Ishikawa (cell line): ENCODE measurements around the gene HDAC5.

Source experiments
- CEBPB ChIP-seq: IDR thresholded peaks from 2 replicates; pipeline ENCODE4 v1.6.1; 2012
- CREB1 ChIP-seq: IDR thresholded peaks from 2 replicates; pipeline ENCODE4 v1.6.1; 2012; ENCODE audit warnings: low read depth
- EGR1 ChIP-seq: IDR thresholded peaks from 2 replicates; pipeline ENCODE4 v1.6.1; 2012
- EP300 ChIP-seq: IDR thresholded peaks from 2 replicates; pipeline ENCODE4 v1.6.1; 2012; ENCODE audit warnings: borderline replicate concordance
- FOXM1 ChIP-seq: IDR thresholded peaks from 2 replicates; pipeline ENCODE4 v1.6.1; 2012; ENCODE audit warnings: low read depth, borderline replicate concordance
- MAX ChIP-seq: IDR thresholded peaks from 2 replicates; pipeline ENCODE4 v1.6.1; 2012
- NFIC ChIP-seq: IDR thresholded peaks from 2 replicates; pipeline ENCODE4 v1.6.1; 2012
- RAD21 ChIP-seq: IDR thresholded peaks from 2 replicates; pipeline ENCODE4 v1.6.1; 2012; ENCODE audit warnings: low read depth
- REST ChIP-seq: IDR thresholded peaks from 2 replicates; pipeline ENCODE4 v1.6.1; 2012; ENCODE audit warnings: low read depth, mild to moderate bottlenecking
- TAF1 ChIP-seq: IDR thresholded peaks from 2 replicates; pipeline ENCODE4 v1.6.1; 2012; ENCODE audit warnings: low read depth, mild to moderate bottlenecking
- TCF12 ChIP-seq: IDR thresholded peaks from 2 replicates; pipeline ENCODE4 v1.6.1; 2012; ENCODE audit warnings: low read depth
- TEAD4 ChIP-seq: IDR thresholded peaks from 2 replicates; pipeline ENCODE4 v1.6.1; 2012
- USF1 ChIP-seq: IDR thresholded peaks from 2 replicates; pipeline ENCODE4 v1.6.1; 2012
- YY1 ChIP-seq: IDR thresholded peaks from 2 replicates; pipeline ENCODE4 v1.6.1; 2012; ENCODE audit warnings: low read depth
- ZBTB7A ChIP-seq: IDR thresholded peaks from 2 replicates; pipeline ENCODE4 v1.6.1; 2012; ENCODE audit warnings: low read depth

Gene HDAC5

GRCh38 chr17:44094701-44095387 is 28.6 kb downstream of the HDAC5 start:
- no peak for TF ChIP-seq USF1
- no peak for TF ChIP-seq CEBPB
- no peak for TF ChIP-seq TAF1
- TF ChIP-seq YY1, result no peak
- no peak for TF ChIP-seq EP300
- TF ChIP-seq REST, result no peak
- no peak for TF ChIP-seq ZBTB7A
- no peak for TF ChIP-seq NFIC
- no peak for TF ChIP-seq TCF12

GRCh38 chr17:44093231-44093900 is 30.1 kb downstream of the HDAC5 start:
- TF ChIP-seq ZBTB7A (no peak), EGR1 (no peak), TAF1 (no peak), TCF12 (no peak), CEBPB (no peak), FOXM1 (no peak)

- TF ChIP-seq TAF1 (no peak), EGR1 (no peak), RAD21 (no peak), TCF12 (no peak), TEAD4 (no peak), CEBPB (no peak), EP300 (no peak), MAX (no peak), YY1 (no peak)
Observed at GRCh38 chr17:44092051-44092450, 31.4 kb downstream of the HDAC5 start.

GRCh38 chr17:44091200-44091997 is 32.0 kb downstream of the HDAC5 start:
- TF ChIP-seq EP300 (no peak), NFIC (no peak), EGR1 (no peak), CREB1 (no peak), ZBTB7A (no peak), FOXM1 (no peak), REST (no peak), TAF1 (no peak), YY1 (no peak), CEBPB (no peak), RAD21 (no peak), TCF12 (no peak), TEAD4 (no peak), MAX (no peak), USF1 (no peak)

GRCh38 chr17:44088254-44088653 is 35.2 kb downstream of the HDAC5 start:
- no peak for TF ChIP-seq TEAD4
